A673 (cell line): ENCODE measurements around the gene GRIK3. TPM values are rescaled to one million over a fixed set of nuclear protein-coding genes. Genes with fewer than 3 reads are reported as not detected.

Experiments
- BruUV-seq: library from RNA; stranded (reverse); fragments of 400-500 nt; replicated peaks from 2 replicates; lab custom pipeline; 2021; lab: Mats Ljungman, UMichigan
- CTCF ChIA-PET: fragments of 300-600 bp; sonication (Branson Sonifier 250); formaldehyde crosslinking; loops from one replicate; lab custom pipeline; 2022; ENCODE audit warnings: antibody characterized with exemption; lab: Charles Lee
- POLR2A ChIA-PET: fragments of 300-600 bp; sonication (Branson Sonifier 250); formaldehyde crosslinking; loops from one replicate; lab custom pipeline; 2022; ENCODE audit warnings: antibody characterized with exemption; ENCODE audit not compliant: low non-redundant PET; lab: Charles Lee
- DNase-seq: peaks from one replicate; pipeline ENCODE4 v3.0.0-alpha.2; 2015; ENCODE audit warnings: low spot score
- H3K27ac ChIP-seq: fragments of 200-600 bp; sonication (generic); 2 replicates; pipeline ENCODE4 v1.5.1; 2016; ENCODE audit warnings: mixed run types, low read depth, mild to moderate bottlenecking, mixed read lengths, antibody characterized with exemption, low read length; ENCODE audit not compliant: poor library complexity, severe bottlenecking
- H3K27me3 ChIP-seq: fragments of 200-600 bp; sonication (generic); replicated peaks from 2 replicates; pipeline ENCODE4 v1.6.1; 2017; ENCODE audit warnings: mixed run types, low read depth, mild to moderate bottlenecking, mixed read lengths, antibody characterized with exemption, low read length; ENCODE audit not compliant: insufficient read depth, poor library complexity
- H3K36me3 ChIP-seq: fragments of 200-600 bp; sonication (generic); 2 replicates; pipeline ENCODE4 v1.6.1; 2016; ENCODE audit warnings: mixed run types, mild to moderate bottlenecking, mixed read lengths, antibody characterized with exemption, low read length; ENCODE audit not compliant: insufficient read depth, poor library complexity, severe bottlenecking
- H3K4me1 ChIP-seq: fragments of 200-600 bp; sonication (generic); 2 replicates; pipeline ENCODE4 v1.6.1; 2017; ENCODE audit warnings: mixed run types, mild to moderate bottlenecking, mixed read lengths, antibody characterized with exemption, low read length; ENCODE audit not compliant: insufficient read depth, poor library complexity, severe bottlenecking
- H3K4me3 ChIP-seq: fragments of 200-600 bp; sonication (generic); 2 replicates; pipeline ENCODE4 v1.5.1; 2016; ENCODE audit warnings: low read depth, mixed run types, mild to moderate bottlenecking, mixed read lengths, low read length; ENCODE audit not compliant: poor library complexity, severe bottlenecking
- H3K9me3 ChIP-seq: fragments of 200-600 bp; sonication (generic); 2 replicates; pipeline ENCODE4 v1.6.1; 2016; ENCODE audit warnings: mixed run types, low read depth, mild to moderate bottlenecking, mixed read lengths, antibody characterized with exemption, low read length; ENCODE audit not compliant: poor library complexity, severe bottlenecking
- CTCF ChIP-seq: fragments of 300-800, 200-600 bp; sonication (generic); conservative IDR thresholded peaks from 2 replicates; pipeline ENCODE4 v1.5.1; 2017; ENCODE audit warnings: low read depth, mild to moderate bottlenecking, antibody characterized with exemption, low read length, moderate library complexity, mixed read lengths
- EZH2 ChIP-seq: fragments of 200-600 bp; sonication (generic); IDR thresholded peaks from 2 replicates; pipeline ENCODE4 v1.6.1; 2017; ENCODE audit warnings: borderline replicate concordance, low read depth, mild to moderate bottlenecking, mixed read lengths, antibody characterized with exemption, low read length; ENCODE audit not compliant: poor library complexity, severe bottlenecking
- intact Hi-C: fragments of 100-400 bp; cut with micrococcal nuclease; formaldehyde crosslinking; loops from one replicate; pipeline ENCODE4 v1.10.0; 2022; ENCODE audit not compliant: unreplicated experiment
- total RNA-seq: library from RNA; stranded (reverse); gene quantifications from 2 replicates; pipeline ENCODE4 v1.2.3, GENCODE V29; 2021

The GRIK3 gene
- total RNA-seq, 1 experiment from 2014 or later, result 0.17 TPM

- no TSS peak for BruUV-seq
- Histone ChIP-seq H3K27ac (no peak overlapping the region), H3K27me3 (peaks cover 12% of the 10 kb centered on the region), H3K4me3 (no peak overlapping the region), H3K36me3 (no peaks in the 10 kb centered on the region), H3K4me1 (no peaks in the 10 kb centered on the region), H3K9me3 (no peaks in the 10 kb centered on the region)
- TF ChIP-seq EZH2 (no peak), CTCF (no peak)
- intact Hi-C loops, result no loop called here
- ChIA-PET POLR2A (no interaction called here), CTCF (no interaction called here)
- no peak for DNase-seq
These were observed 212.9 kb downstream of the GRIK3 start for GRCh38 chr1:36821386-36821785.

GRCh38 chr1:36818771-36819170, 215.5 kb downstream of the GRIK3 start:
- no TSS peak for BruUV-seq
- intact Hi-C loops, result no loop called here

GRCh38 chr1:36816348-36816747, 218.0 kb downstream of the GRIK3 start:
- intact Hi-C loops, result no loop called here
- H3K27me3 ChIP-seq, result peaks cover 12% of the 10 kb centered on the region
- DNase-seq, result no peak
- H3K27ac ChIP-seq, result no peak overlapping the region
- no peaks in the 10 kb centered on the region for H3K36me3 ChIP-seq
- CTCF ChIA-PET, result no interaction called here
- no peaks in the 10 kb centered on the region for H3K9me3 ChIP-seq
- BruUV-seq, result no TSS peak
- no peak overlapping the region for H3K4me3 ChIP-seq
- POLR2A ChIA-PET, result no interaction called here
- no peaks in the 10 kb centered on the region for H3K4me1 ChIP-seq
- no peak for TF ChIP-seq CTCF
- no peak for TF ChIP-seq EZH2

More at GRCh38 chr1:36818771-36819170, 215.5 kb downstream of the GRIK3 start:
- Histone ChIP-seq H3K4me3 (no peak overlapping the region), H3K9me3 (no peaks in the 10 kb centered on the region), H3K27me3 (peaks cover 12% of the 10 kb centered on the region), H3K27ac (no peak overlapping the region), H3K36me3 (no peaks in the 10 kb centered on the region), H3K4me1 (no peaks in the 10 kb centered on the region)
- DNase-seq, result no peak
- ChIA-PET POLR2A (no interaction called here), CTCF (no interaction called here)
- TF ChIP-seq EZH2 (no peak), CTCF (no peak)
